ENCODE results near the gene CCL2. TPM values are rescaled to one million over a fixed set of nuclear protein-coding genes. Genes with fewer than 3 reads are reported as not detected.
"Not testable (repeated sequence)": the region's sequence is repeated elsewhere in the genome, so short reads cannot be mapped to it uniquely, and the experiment has no call there.

Gene CCL2
- total RNA-seq, 5 donors from 2014 or later (not counting 1 experiment from before 2014, with no cell fraction given) = 0.38 to 0.76 (median 0.60) TPM; not detected in 2

GRCh38 chr17:34226744-34227034 is 28.4 kb upstream of the CCL2 start:
- Mint-ChIP-seq H3K4me1 (no peaks in the 10 kb centered on the region), H3K9me3 (peaks cover 2 to 15% (median 4%) of the 10 kb centered on the region in 3 donors), H3K4me3 (no peak overlapping the region), H3K27me3 (peaks cover 33 to 40% of the 10 kb centered on the region in 2 donors), H3K27ac (no peak overlapping the region), H3K36me3 (no peaks in the 10 kb centered on the region)
- DNase-seq = no peak
- Histone ChIP-seq H3K9me3 (no peaks in the 10 kb centered on the region), H3K36me3 (ENCODE audit: control insufficient read depth in 2 of 2, extremely low read depth in 1 of 2, insufficient read depth in 1 of 2, low read length in 1 of 2) (no peaks in the 10 kb centered on the region), H3K27me3 (replicated peaks in 1 of 2; ENCODE audit: control insufficient read depth in 2 of 2, extremely low read depth in 1 of 2, insufficient read depth in 2 of 2, low read length in 1 of 2) (peaks cover 0 to 4% of the 10 kb centered on the region in 2 experiments), H3K4me1 (ENCODE audit: control insufficient read depth in 1 of 2, extremely low read depth in 1 of 2, insufficient read depth in 2 of 2, low read length in 2 of 2) (no peaks in the 10 kb centered on the region), H3K27ac (ENCODE audit: low read length) (no peak overlapping the region), H3K4me3 (ENCODE audit: control insufficient read depth in 1 of 2, extremely low read depth in 1 of 2, low read length in 1 of 2) (no peak overlapping the region)
- ChIA-PET CTCF (interaction anchor here in 1 of 2 donors (0.7 kb wide), 1 partner anchor 57 kb away, joined by 3 read pairs; no protein-coding TSS in a partner anchor), POLR2A (no interaction called here)
- ATAC-seq (replicated peaks in 1 of 4) = no peak

- H3K4me3 Mint-ChIP-seq; H3K27ac ChIP-seq (ENCODE audit: low read length); H3K36me3 ChIP-seq (ENCODE audit: control insufficient read depth in 2 of 2, extremely low read depth in 1 of 2, insufficient read depth in 1 of 2, low read length in 1 of 2); H3K4me3 ChIP-seq (ENCODE audit: control insufficient read depth in 1 of 2, extremely low read depth in 1 of 2, low read length in 1 of 2); DNase-seq; H3K4me1 Mint-ChIP-seq; H3K27ac Mint-ChIP-seq; H3K36me3 Mint-ChIP-seq; ATAC-seq (replicated peaks in 1 of 4); H3K9me3 ChIP-seq; POLR2A ChIA-PET; H3K4me1 ChIP-seq (ENCODE audit: control insufficient read depth in 1 of 2, extremely low read depth in 1 of 2, insufficient read depth in 2 of 2, low read length in 2 of 2); H3K27me3 ChIP-seq (replicated peaks in 1 of 2; ENCODE audit: control insufficient read depth in 2 of 2, extremely low read depth in 1 of 2, insufficient read depth in 2 of 2, low read length in 1 of 2): not testable (repeated sequence)
- CTCF ChIA-PET = interaction anchor here in 1 of 2 donors (0.7 kb wide), 1 partner anchor 58 kb away, joined by 3 read pairs; no protein-coding TSS in a partner anchor
- Mint-ChIP-seq H3K27me3 (peaks cover 30 to 34% of the 10 kb centered on the region in 2 donors), H3K9me3 (peaks cover 2 to 15% (median 4%) of the 10 kb centered on the region in 3 donors)
- no CpG with 5 or more reads among the region's 2 CpGs for WGBS (ENCODE audit: insufficient coverage)
These were observed 27.8 kb upstream of the CCL2 start for GRCh38 chr17:34227293-34227692.

- Histone ChIP-seq H3K36me3 (ENCODE audit: control insufficient read depth in 2 of 2, extremely low read depth in 1 of 2, insufficient read depth in 1 of 2, low read length in 1 of 2) (no peaks in the 10 kb centered on the region), H3K4me1 (ENCODE audit: control insufficient read depth in 1 of 2, extremely low read depth in 1 of 2, insufficient read depth in 2 of 2, low read length in 2 of 2) (no peaks in the 10 kb centered on the region), H3K4me3 (ENCODE audit: control insufficient read depth in 1 of 2, extremely low read depth in 1 of 2, low read length in 1 of 2) (no peak overlapping the region), H3K9me3 (no peaks in the 10 kb centered on the region), H3K27me3 (replicated peaks in 1 of 2; ENCODE audit: control insufficient read depth in 2 of 2, extremely low read depth in 1 of 2, insufficient read depth in 2 of 2, low read length in 1 of 2) (peaks cover 0 to 4% of the 10 kb centered on the region in 2 experiments), H3K27ac (ENCODE audit: low read length) (no peak overlapping the region)
- Mint-ChIP-seq H3K36me3 (no peaks in the 10 kb centered on the region), H3K9me3 (peaks cover 2 to 15% (median 4%) of the 10 kb centered on the region in 3 donors), H3K4me1 (no peaks in the 10 kb centered on the region), H3K4me3 (no peak overlapping the region), H3K27me3 (peaks cover 26 to 32% of the 10 kb centered on the region in 2 donors), H3K27ac (no peak overlapping the region)
- ChIA-PET POLR2A (no interaction called here), CTCF (no interaction called here)
- DNase-seq (no peak), ATAC-seq (replicated peaks in 1 of 4) (no peak)
- 14% methylated on average over 1 of the region's 3 CpGs for WGBS (ENCODE audit: insufficient coverage)
These were observed 27.4 kb upstream of the CCL2 start for GRCh38 chr17:34227707-34228106.

GRCh38 chr17:34228781-34229180 is 26.3 kb upstream of the CCL2 start:
- no peak for DNase-seq
- no peak overlapping the region for H3K4me3 Mint-ChIP-seq
- CTCF ChIA-PET = no interaction called here
- Histone ChIP-seq H3K36me3 (ENCODE audit: control insufficient read depth in 2 of 2, extremely low read depth in 1 of 2, insufficient read depth in 1 of 2, low read length in 1 of 2) (no peaks in the 10 kb centered on the region), H3K4me3 (ENCODE audit: control insufficient read depth in 1 of 2, extremely low read depth in 1 of 2, low read length in 1 of 2) (no peak overlapping the region), H3K27ac (ENCODE audit: low read length) (no peak overlapping the region), H3K9me3 (no peaks in the 10 kb centered on the region), H3K27me3 (replicated peaks in 1 of 2; ENCODE audit: control insufficient read depth in 2 of 2, extremely low read depth in 1 of 2, insufficient read depth in 2 of 2, low read length in 1 of 2) (peaks cover 0 to 7% of the 10 kb centered on the region in 2 experiments), H3K4me1 (ENCODE audit: control insufficient read depth in 1 of 2, extremely low read depth in 1 of 2, insufficient read depth in 2 of 2, low read length in 2 of 2) (no peaks in the 10 kb centered on the region)
- peaks cover 2 to 15% (median 4%) of the 10 kb centered on the region in 3 donors for H3K9me3 Mint-ChIP-seq
- no peak overlapping the region for H3K27ac Mint-ChIP-seq
- no peak for ATAC-seq (replicated peaks in 1 of 4)
- H3K36me3 Mint-ChIP-seq = no peaks in the 10 kb centered on the region
- H3K27me3 Mint-ChIP-seq = peaks cover 22 to 33% of the 10 kb centered on the region in 2 donors
- 92% methylated on average over 1 of the region's 4 CpGs for WGBS (ENCODE audit: insufficient coverage)
- peaks cover 0 to 4% (median 0%) of the 10 kb centered on the region in 3 donors for H3K4me1 Mint-ChIP-seq
- POLR2A ChIA-PET = no interaction called here

GRCh38 chr17:34230342-34230741 is 24.7 kb upstream of the CCL2 start:
- Mint-ChIP-seq H3K4me3 (no peak overlapping the region), H3K36me3 (no peaks in the 10 kb centered on the region), H3K27me3 (peaks cover 22 to 26% of the 10 kb centered on the region in 2 donors), H3K4me1 (peaks cover 0 to 4% (median 0%) of the 10 kb centered on the region in 3 donors), H3K9me3 (peaks cover 2 to 15% (median 4%) of the 10 kb centered on the region in 3 donors), H3K27ac (no peak overlapping the region)
- WGBS (ENCODE audit: insufficient coverage) = no CpG with 5 or more reads among the region's 1 CpG
- Histone ChIP-seq H3K4me1 (ENCODE audit: control insufficient read depth in 1 of 2, extremely low read depth in 1 of 2, insufficient read depth in 2 of 2, low read length in 2 of 2) (no peaks in the 10 kb centered on the region), H3K4me3 (ENCODE audit: control insufficient read depth in 1 of 2, extremely low read depth in 1 of 2, low read length in 1 of 2) (no peak overlapping the region), H3K36me3 (ENCODE audit: control insufficient read depth in 2 of 2, extremely low read depth in 1 of 2, insufficient read depth in 1 of 2, low read length in 1 of 2) (no peaks in the 10 kb centered on the region), H3K9me3 (no peaks in the 10 kb centered on the region), H3K27me3 (replicated peaks in 1 of 2; ENCODE audit: control insufficient read depth in 2 of 2, extremely low read depth in 1 of 2, insufficient read depth in 2 of 2, low read length in 1 of 2) (peaks cover 0 to 10% of the 10 kb centered on the region in 2 experiments), H3K27ac (ENCODE audit: low read length) (no peak overlapping the region)
- POLR2A ChIA-PET = interaction anchor here in 1 of 2 donors (0.6 kb wide), 1 partner anchor 143 kb away, joined by 4 read pairs; no protein-coding TSS in a partner anchor
- ATAC-seq (replicated peaks in 1 of 4) = no peak
- CTCF ChIA-PET = no interaction called here
- no peak for DNase-seq

GRCh38 chr17:34234616-34235015 is 20.5 kb upstream of the CCL2 start:
- H3K4me3 ChIP-seq (ENCODE audit: control insufficient read depth in 1 of 2, extremely low read depth in 1 of 2, low read length in 1 of 2) = no peak overlapping the region
- POLR2A ChIA-PET = no interaction called here
- DNase-seq (no peak), ATAC-seq (replicated peaks in 1 of 4) (no peak)
- WGBS (ENCODE audit: insufficient coverage) = 44% methylated on average over 2 of the region's 3 CpGs
- H3K4me1 ChIP-seq (ENCODE audit: control insufficient read depth in 1 of 2, extremely low read depth in 1 of 2, insufficient read depth in 2 of 2, low read length in 2 of 2) = no peaks in the 10 kb centered on the region
- H3K36me3 Mint-ChIP-seq = no peaks in the 10 kb centered on the region
- H3K27ac ChIP-seq (ENCODE audit: low read length) = no peak overlapping the region
- peaks cover 0 to 21% of the 10 kb centered on the region in 2 experiments for H3K27me3 ChIP-seq (replicated peaks in 1 of 2; ENCODE audit: control insufficient read depth in 2 of 2, extremely low read depth in 1 of 2, insufficient read depth in 2 of 2, low read length in 1 of 2)
- H3K27ac Mint-ChIP-seq = no peak overlapping the region
- CTCF ChIA-PET = no interaction called here
- peaks cover 0 to 4% (median 0%) of the 10 kb centered on the region in 3 donors for H3K4me1 Mint-ChIP-seq
- peaks cover 1 to 8% (median 1%) of the 10 kb centered on the region in 3 donors for H3K9me3 Mint-ChIP-seq
- no peak overlapping the region for H3K4me3 Mint-ChIP-seq
- H3K36me3 ChIP-seq (ENCODE audit: control insufficient read depth in 2 of 2, extremely low read depth in 1 of 2, insufficient read depth in 1 of 2, low read length in 1 of 2) = no peaks in the 10 kb centered on the region
- peaks cover 13 to 25% of the 10 kb centered on the region in 2 donors for H3K27me3 Mint-ChIP-seq
- no peaks in the 10 kb centered on the region for H3K9me3 ChIP-seq
